Activated naive CD8-positive, alpha-beta T cell treated with anti-CD3 and anti-CD28 coated beads, Interleukin-2, amount 50 U/mL, for 24 hours (primary cell): ENCODE results near the gene CXorf49.
"Not testable (repeated sequence)": the region's sequence is repeated elsewhere in the genome, so short reads cannot be mapped to it uniquely, and the experiment has no call there.

Source experiments
- ATAC-seq: fragments of 150-1000 bp; cut with Tn5 transposase; one replicate; pipeline ENCODE4 v1.10.0; 2021
- DNase-seq: peaks from one replicate; pipeline ENCODE4 v3.0.0; 2021
- H3K27ac Mint-ChIP-seq: one replicate; pipeline ENCODE4 v1.8.0; 2021; ENCODE audit warnings: mild to moderate bottlenecking, mixed read lengths
- H3K27me3 Mint-ChIP-seq: one replicate; pipeline ENCODE4 v1.8.0; 2021; ENCODE audit warnings: mixed read lengths
- H3K36me3 Mint-ChIP-seq: one replicate; pipeline ENCODE4 v1.8.0; 2021; ENCODE audit warnings: low read depth, mixed read lengths
- H3K4me1 Mint-ChIP-seq: one replicate; pipeline ENCODE4 v1.8.0; 2021; ENCODE audit warnings: mixed read lengths
- H3K4me3 Mint-ChIP-seq: one replicate; pipeline ENCODE4 v1.8.0; 2021; ENCODE audit warnings: mild to moderate bottlenecking, moderate library complexity, mixed read lengths
- H3K9me3 Mint-ChIP-seq: one replicate; pipeline ENCODE4 v1.8.0; 2021; ENCODE audit warnings: mixed read lengths

Gene CXorf49

DNA sequence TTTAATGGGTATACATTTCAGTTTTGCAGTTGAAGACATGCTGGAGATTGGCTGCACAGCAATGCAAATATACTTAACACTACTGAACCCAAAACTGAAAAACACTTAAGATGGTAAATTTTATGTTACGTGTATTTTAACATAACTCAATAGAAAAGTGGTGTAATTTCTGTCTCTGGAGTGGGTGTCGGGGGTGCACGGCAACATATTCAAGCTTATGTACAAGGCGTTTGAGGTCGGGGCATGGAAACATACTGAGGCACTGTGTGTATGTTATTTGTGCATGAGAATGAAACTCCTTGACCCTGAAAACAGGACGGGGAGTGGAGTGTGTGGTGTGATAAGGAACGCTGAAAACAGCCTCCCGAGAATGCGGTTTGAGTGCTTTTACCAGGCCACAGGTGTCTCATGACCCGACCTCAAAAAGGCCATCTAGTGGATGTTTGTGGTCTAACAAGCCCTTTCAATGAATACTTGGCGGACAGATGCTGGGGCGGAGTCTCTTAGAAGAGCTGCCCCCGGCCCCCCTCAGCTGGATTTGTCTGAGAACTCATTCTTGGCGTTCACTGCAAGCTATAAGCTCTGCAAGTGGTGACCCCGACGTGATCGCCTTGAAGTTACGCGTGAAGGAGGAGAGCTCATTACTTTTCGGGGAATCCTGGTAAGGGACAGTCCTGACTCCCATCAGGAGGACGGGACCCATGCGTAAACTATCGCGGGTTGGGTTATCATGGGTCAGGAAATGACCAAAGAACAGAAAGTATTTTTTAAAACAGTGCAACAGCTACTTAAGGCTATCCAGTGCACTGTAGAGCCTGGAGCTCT is 21.2 kb downstream of the CXorf49 start:
- not testable (repeated sequence) for H3K27me3 Mint-ChIP-seq, DNase-seq, H3K27ac Mint-ChIP-seq, H3K4me3 Mint-ChIP-seq, H3K4me1 Mint-ChIP-seq, H3K36me3 Mint-ChIP-seq, H3K9me3 Mint-ChIP-seq
- ATAC-seq = peak; percentile 28

GRCh38 chrX:71679575-71680207 is 38.4 kb downstream of the CXorf49 start:
- ATAC-seq = no peak
- Mint-ChIP-seq H3K36me3 (no peaks in the 10 kb centered on the region), H3K4me1 (no peaks in the 10 kb centered on the region)

DNA sequence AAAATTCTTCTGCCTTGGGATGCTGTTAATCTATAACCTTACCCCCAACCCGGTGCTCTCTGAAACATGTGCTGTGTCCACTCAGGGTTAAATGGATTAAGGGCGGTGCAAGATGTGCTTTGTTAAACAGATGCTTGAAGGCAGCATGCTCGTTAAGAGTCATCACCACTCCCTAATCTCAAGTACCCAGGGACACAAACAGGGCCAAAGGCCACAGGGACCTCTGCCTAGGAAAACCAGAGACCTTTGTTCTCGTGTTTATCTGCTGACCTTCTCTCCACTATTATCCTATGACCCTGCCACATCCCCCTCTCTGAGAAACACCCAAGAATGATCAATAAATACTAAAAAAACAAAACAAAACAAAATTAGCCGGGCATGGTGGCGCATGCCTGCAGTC is 40.9 kb downstream of the CXorf49 start:
- H3K27ac Mint-ChIP-seq, DNase-seq, ATAC-seq, H3K4me1 Mint-ChIP-seq, H3K4me3 Mint-ChIP-seq, H3K36me3 Mint-ChIP-seq, H3K9me3 Mint-ChIP-seq: not testable (repeated sequence)
- peaks cover 13% of the 10 kb centered on the region for H3K27me3 Mint-ChIP-seq

More at GRCh38 chrX:71679575-71680207, 38.4 kb downstream of the CXorf49 start:
- Mint-ChIP-seq H3K4me3 (no peak overlapping the region), H3K27ac (no peak overlapping the region), H3K27me3 (peaks cover 2% of the 10 kb centered on the region), H3K9me3 (no peaks in the 10 kb centered on the region)
- DNase-seq = no peak

DNA sequence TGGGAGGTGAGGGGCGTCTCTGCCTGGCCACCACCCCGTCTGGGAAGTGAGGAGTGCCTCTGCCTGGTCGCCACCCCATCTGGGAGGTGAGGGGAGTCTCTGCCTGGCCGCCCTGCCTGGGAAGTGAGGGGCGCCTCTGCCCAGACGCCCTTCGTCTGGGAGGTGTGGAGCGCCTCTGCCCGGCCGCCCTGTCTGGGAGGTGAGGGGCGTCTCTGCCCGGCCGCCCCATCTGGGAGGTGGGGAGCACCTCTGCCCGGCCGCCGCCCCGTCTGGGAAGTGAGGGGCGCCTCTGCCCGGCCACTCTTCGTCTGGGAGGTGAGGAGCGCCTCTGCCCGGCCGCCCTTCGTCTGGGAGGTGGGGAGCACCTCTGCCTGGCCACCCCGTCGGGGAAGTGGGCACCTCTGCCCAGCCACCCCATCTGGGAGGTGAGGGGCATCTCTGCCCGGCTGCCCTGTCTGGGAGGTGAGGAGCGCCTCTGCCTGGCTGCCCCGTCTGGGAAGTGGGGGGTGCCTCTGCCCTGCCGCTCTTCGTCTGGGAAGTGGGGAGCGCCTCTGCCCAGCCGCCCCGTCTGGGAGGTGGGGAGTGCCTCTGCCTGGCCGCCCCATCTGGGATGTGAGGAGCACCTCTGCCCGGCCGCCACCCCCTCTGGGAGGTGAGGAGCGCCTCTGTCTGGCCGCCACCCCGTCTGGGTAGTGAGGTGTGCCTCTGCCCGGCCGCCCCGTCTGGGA is 41.9 kb downstream of the CXorf49 start:
- ATAC-seq, H3K4me1 Mint-ChIP-seq, DNase-seq, H3K27ac Mint-ChIP-seq, H3K36me3 Mint-ChIP-seq, H3K4me3 Mint-ChIP-seq, H3K9me3 Mint-ChIP-seq: not testable (repeated sequence)
- peaks cover 18% of the 10 kb centered on the region for H3K27me3 Mint-ChIP-seq

DNA sequence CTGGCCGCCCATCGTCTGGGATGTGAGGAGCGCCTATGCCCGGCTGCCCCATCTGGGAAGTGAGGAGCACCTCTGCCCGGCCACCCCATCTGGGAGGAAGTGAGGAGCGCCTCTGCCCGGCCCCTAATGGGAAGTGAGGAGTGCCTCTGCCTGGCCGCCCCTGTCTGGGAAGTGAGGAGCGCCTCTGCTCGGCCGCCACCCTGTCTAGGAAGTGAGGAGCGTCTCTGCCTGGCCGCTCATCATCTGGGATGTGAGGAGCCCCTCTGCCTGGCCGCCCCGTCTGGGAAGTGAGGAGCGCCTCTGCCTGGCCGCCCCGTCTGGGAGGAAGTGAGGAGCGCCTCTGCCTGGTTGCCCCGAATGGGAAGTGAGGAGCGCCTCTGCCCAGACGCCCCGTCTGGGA is 42.4 kb downstream of the CXorf49 start:
- not testable (repeated sequence) for H3K4me3 Mint-ChIP-seq, H3K36me3 Mint-ChIP-seq, H3K9me3 Mint-ChIP-seq, H3K27ac Mint-ChIP-seq, DNase-seq, ATAC-seq
- peaks cover 15% of the 10 kb centered on the region for H3K4me1 Mint-ChIP-seq
- peaks cover 18% of the 10 kb centered on the region for H3K27me3 Mint-ChIP-seq

GRCh38 chrX:71671938-71672337 is 46.1 kb downstream of the CXorf49 start:
- no peak overlapping the region for H3K4me3 Mint-ChIP-seq
- H3K27me3 Mint-ChIP-seq = peaks cover 18% of the 10 kb centered on the region
- DNase-seq = no peak
- H3K27ac Mint-ChIP-seq = no peak overlapping the region
- no peaks in the 10 kb centered on the region for H3K36me3 Mint-ChIP-seq
- no peaks in the 10 kb centered on the region for H3K9me3 Mint-ChIP-seq
- peaks cover 21% of the 10 kb centered on the region for H3K4me1 Mint-ChIP-seq
- ATAC-seq = no peak

- Mint-ChIP-seq H3K27ac (no peak overlapping the region), H3K4me1 (peaks cover 21% of the 10 kb centered on the region), H3K27me3 (peaks cover 18% of the 10 kb centered on the region), H3K36me3 (no peaks in the 10 kb centered on the region), H3K4me3 (no peak overlapping the region), H3K9me3 (no peaks in the 10 kb centered on the region)
- DNase-seq = peak; percentile 61
- peak; percentile 72 for ATAC-seq
Observed at GRCh38 chrX:71671043-71671780, 46.9 kb downstream of the CXorf49 start.

- H3K9me3 Mint-ChIP-seq, H3K4me3 Mint-ChIP-seq, H3K36me3 Mint-ChIP-seq, DNase-seq, H3K27ac Mint-ChIP-seq: not testable (repeated sequence)
- peak; percentile 75 for ATAC-seq
- Mint-ChIP-seq H3K27me3 (peaks cover 18% of the 10 kb centered on the region), H3K4me1 (peaks cover 21% of the 10 kb centered on the region)
Observed at GRCh38 chrX:71669947-71670346, 48.1 kb downstream of the CXorf49 start.

- Mint-ChIP-seq H3K4me3 (no peak overlapping the region), H3K27me3 (peaks cover 15% of the 10 kb centered on the region), H3K27ac (no peak overlapping the region), H3K9me3 (no peaks in the 10 kb centered on the region), H3K36me3 (no peaks in the 10 kb centered on the region), H3K4me1 (peaks cover 25% of the 10 kb centered on the region)
- DNase-seq (no peak), ATAC-seq (no peak)
Observed at GRCh38 chrX:71669492-71669891, 48.6 kb downstream of the CXorf49 start.

DNA sequence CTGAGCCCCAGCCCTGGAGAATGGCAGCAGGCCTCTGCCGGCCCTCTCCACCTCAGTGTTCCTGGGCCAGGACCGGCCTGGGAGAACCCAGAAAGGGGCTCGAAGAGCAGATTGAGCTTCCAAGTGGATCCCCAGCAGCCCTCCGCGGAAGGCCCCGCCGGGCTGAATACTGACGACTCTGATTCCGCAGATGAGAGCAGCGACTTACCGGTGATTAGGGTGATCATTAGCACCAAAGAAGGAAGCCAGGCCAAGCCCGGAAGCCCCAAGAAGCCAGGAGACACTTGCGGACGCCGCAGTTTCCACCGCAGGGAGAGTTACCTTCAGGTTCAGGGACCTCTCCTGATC is 49.9 kb downstream of the CXorf49 start:
- H3K9me3 Mint-ChIP-seq = no peaks in the 10 kb centered on the region
- DNase-seq = no peak
- H3K4me3 Mint-ChIP-seq = no peak overlapping the region
- H3K27ac Mint-ChIP-seq = no peak overlapping the region
- ATAC-seq = no peak
- no peaks in the 10 kb centered on the region for H3K36me3 Mint-ChIP-seq
- peaks cover 11% of the 10 kb centered on the region for H3K27me3 Mint-ChIP-seq
- H3K4me1 Mint-ChIP-seq = peaks cover 37% of the 10 kb centered on the region

DNA sequence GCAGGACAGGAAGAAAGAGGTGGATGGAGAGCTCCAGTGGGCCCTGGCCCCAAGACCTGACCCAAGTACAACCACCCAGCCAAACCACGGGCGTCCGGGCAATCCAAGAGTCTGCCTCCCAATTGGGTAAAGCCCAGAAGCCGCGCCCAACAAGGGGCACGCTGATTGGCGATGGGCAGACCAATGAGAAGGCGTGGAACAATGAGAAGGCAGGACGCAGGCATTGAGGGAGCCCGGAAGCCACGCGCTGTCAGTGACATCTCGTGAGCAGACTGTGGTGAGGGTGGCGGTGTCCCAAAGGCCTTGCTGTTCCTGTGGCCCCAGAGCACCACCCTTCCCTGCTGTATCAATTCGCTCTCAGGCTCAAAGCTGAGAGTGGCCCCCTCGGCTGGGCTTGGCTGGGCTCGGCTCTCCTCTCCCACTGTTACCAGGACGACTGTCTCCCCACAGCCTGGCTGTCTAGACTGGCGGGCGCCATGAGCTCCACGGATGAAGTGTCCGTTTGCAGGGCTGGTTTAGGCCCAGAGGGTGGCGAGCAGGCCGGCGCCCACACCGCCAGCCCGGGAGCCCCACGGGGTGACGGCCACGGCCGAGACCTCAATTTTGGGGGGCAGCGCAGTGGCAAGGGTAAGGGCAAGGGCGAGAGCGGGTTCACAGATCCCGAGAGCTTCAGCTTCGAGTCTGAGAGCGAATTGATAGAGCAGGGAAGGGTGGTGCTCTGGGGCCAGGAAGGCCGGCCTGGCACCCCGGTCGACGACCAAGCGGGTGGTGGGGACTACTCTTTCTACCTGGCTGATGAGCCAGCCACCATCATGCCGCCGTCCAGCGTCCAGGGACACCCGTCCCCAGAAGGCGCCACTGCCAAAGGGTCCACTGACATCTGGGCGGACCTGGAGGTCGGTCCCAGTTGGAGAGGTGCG is 50.5 kb downstream of the CXorf49 start, which contains the start of gene LOC101059915:
TSS of gene LOC101059915 (plus strand) at position 219 of the 920 bp plus-strand sequence.
- no peaks in the 10 kb centered on the region for H3K36me3 Mint-ChIP-seq
- DNase-seq (no peak), ATAC-seq (no peak)
- no peak within 1 kb of the TSS for H3K27ac Mint-ChIP-seq
- H3K27me3 Mint-ChIP-seq = peaks cover 7% of the 10 kb centered on the region
- peaks cover 41% of the 10 kb centered on the region for H3K4me1 Mint-ChIP-seq
- no peaks in the 10 kb centered on the region for H3K9me3 Mint-ChIP-seq
- H3K4me3 Mint-ChIP-seq = no peak within 1 kb of the TSS

DNA sequence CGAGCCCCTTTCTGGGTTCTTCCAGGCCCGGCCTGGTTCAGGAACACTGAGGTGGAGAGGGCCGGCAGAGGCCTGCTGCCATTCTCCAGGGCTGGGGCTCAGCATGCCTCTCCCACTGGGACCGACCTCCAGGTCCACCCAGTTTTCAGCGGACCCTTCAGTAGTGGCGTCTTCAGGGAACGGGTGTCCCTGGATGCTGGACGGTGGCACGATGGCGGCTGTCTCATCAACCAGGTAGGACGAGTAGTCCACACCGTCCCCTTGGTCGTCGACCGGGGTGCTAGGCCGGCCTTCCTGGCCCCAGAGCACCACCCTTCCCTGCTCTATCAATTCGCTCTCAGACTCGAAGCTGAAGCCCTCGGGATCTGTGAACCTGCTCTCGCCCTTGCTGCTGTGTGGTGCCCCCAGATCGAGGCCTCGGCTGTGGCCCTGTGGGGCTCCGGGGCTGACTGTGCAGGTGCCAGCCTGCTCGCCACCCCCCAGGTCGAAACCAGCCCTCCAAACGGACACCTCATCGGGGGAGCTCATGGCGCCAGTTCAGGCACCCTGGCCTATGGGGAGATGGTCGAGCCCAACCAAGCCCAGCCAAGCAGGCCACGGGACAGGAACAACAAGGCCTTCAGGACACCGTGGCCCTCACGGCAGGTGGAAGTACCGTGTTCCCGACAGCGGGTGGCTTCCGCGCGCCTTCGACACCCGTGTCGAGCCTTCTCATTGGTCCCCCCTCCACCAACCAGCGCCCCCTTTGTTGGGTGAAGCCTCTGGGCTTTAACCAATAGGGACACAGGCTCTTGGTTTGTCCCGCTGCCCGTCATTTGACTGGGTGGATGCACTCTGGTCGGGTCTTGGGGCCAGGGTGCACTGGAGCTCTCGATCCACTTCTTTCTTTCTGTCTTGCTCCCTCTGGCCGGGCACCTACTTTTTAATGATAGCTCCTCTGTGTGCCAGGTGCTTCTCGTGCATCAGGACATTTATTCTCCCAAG is 51.6 kb downstream of the CXorf49 start:
- no peak for ATAC-seq
- H3K9me3 Mint-ChIP-seq = no peaks in the 10 kb centered on the region
- H3K4me3 Mint-ChIP-seq = no peak overlapping the region
- DNase-seq = no peak
- H3K27me3 Mint-ChIP-seq = no peaks in the 10 kb centered on the region
- peaks cover 40% of the 10 kb centered on the region for H3K4me1 Mint-ChIP-seq
- no peaks in the 10 kb centered on the region for H3K36me3 Mint-ChIP-seq
- no peak overlapping the region for H3K27ac Mint-ChIP-seq

DNA sequence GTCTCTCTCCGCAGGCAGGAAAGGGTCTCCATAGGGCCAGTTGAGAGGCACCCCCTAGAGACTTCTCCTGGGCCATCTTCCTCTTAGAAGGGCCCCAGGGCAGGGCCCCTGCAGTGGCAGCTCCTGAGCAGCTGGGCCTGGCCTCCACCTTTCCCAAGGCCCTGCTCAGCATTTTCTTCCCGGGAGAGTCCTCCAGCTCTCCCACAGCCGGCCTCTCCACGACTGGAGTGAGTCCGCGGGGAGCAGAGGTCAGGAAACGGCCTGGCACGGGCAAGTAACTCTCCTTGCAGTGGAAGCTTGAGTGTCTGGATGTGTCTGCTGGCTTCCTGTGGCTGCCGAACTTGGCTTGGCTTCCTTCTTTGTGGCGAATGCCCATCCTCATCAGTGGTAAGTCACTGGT is 52.3 kb downstream of the CXorf49 start:
- Mint-ChIP-seq H3K9me3 (no peaks in the 10 kb centered on the region), H3K27me3 (no peaks in the 10 kb centered on the region), H3K4me1 (peaks cover 40% of the 10 kb centered on the region), H3K27ac (no peak overlapping the region), H3K36me3 (no peaks in the 10 kb centered on the region), H3K4me3 (no peak overlapping the region)
- no peak for ATAC-seq
- no peak for DNase-seq
